ENCODE results near the gene PIKFYVE. TPM values are rescaled to one million over a fixed set of nuclear protein-coding genes. Genes with fewer than 3 reads are reported as not detected.

The PIKFYVE gene
- total and polyA plus RNA-seq, 10 of the 15 experiments (the other 5 are each of a cell fraction or from before 2014, with no cell fraction given) = 5.2 to 41.7 (median 19.6) TPM

GRCh38 chr2:208251098-208251497 lies 15.0 kb upstream of the PIKFYVE start (continued):
- no peak for TF ChIP-seq CHD1 (IDR thresholded peaks at IDR 0.05; ENCODE audit: low read depth, low read length)
- TF ChIP-seq E2F4 (IDR thresholded peaks at IDR 0.05; ENCODE audit: low read depth, low read length) = no peak
- no peak for TF ChIP-seq CREB1 (IDR thresholded peaks at IDR 0.05; ENCODE audit: low read depth)
- no peak for TF ChIP-seq YBX1 (IDR thresholded peaks at IDR 0.05)
- no peak for TF ChIP-seq TARDBP (IDR thresholded peaks at IDR 0.05; ENCODE audit: borderline replicate concordance)
- no peak for TF ChIP-seq ZBTB33 (IDR thresholded peaks at IDR 0.05)

GRCh38 chr2:208252716-208253492 lies 13.2 kb upstream of the PIKFYVE start:
- Histone ChIP-seq H3K36me3 (ENCODE audit: control insufficient read depth in 2 of 2, insufficient read depth in 2 of 2, low read length in 1 of 2) (peaks cover 2 to 16% of the 10 kb centered on the region in 2 experiments; a peak in 3 of 4 replicates), H2AFZ (ENCODE audit: control insufficient read depth, low read depth, low read length) (no peak overlapping the region), H3K4me3 (0 out of 2 replicates have a peak overlapping the region, but pooled peaks have one; percentile 98), H4K20me1 (ENCODE audit: control insufficient read depth, insufficient read depth) (no peaks in the 10 kb centered on the region), H3K4me2 (ENCODE audit: control insufficient read depth, insufficient read depth) (peak overlapping the region; percentile 67), H3K9ac (ENCODE audit: control insufficient read depth, insufficient read depth, low read length) (no peak overlapping the region), H3K27ac (ENCODE audit: control insufficient read depth, insufficient read depth) (no peak overlapping the region), H3K27me3 (replicated peaks in 1 of 2; ENCODE audit: control insufficient read depth in 2 of 2, insufficient read depth in 2 of 2, low read length in 1 of 2) (no peaks in the 10 kb centered on the region), H3K9me3 (replicated peaks; ENCODE audit: control insufficient read depth, insufficient read depth, low read length) (no peaks in the 10 kb centered on the region), H3K79me2 (ENCODE audit: control insufficient read depth, insufficient read depth, low read length) (peaks cover 6% of the 10 kb centered on the region), H3K4me1 (ENCODE audit: control insufficient read depth, insufficient read depth, low read length) (no peaks in the 10 kb centered on the region; the same call in 1 of the 2 replicates)
- DNase-seq (ENCODE audit: low read depth, low spot score) = no peak
- ChIA-PET POLR2A (interaction anchor here (1.0 to 5.1 kb wide), 8 partner anchors 13 to 73 kb away, joined by 3 to 49 read pairs (median 4); partner anchors contain the start of gene PIKFYVE), RAD21 (ENCODE audit: unreplicated experiment) (interaction anchor here (0.9 to 6.5 kb wide), 6 partner anchors 9 to 82 kb away, joined by 3 to 43 read pairs (median 16); partner anchors contain the start of gene PIKFYVE), SMC1A (ENCODE audit: uncharacterized antibody, unreplicated experiment) (interaction anchor here (0.6 to 6.7 kb wide), 9 partner anchors 12 to 102 kb away, joined by 3 to 37 read pairs (median 11); partner anchors contain the start of gene PIKFYVE), CTCF (interaction anchor here (0.6 to 5.6 kb wide), 17 partner anchors 8 to 215 kb away, joined by 3 to 69 read pairs (median 4); partner anchors contain the start of gene PIKFYVE)
- in situ Hi-C loops (cut with MboI) (loop anchor here (10.0 kb wide), 1 partner anchor 628 kb away; the partner anchor contains the start of gene METTL21A), intact Hi-C loops (cut with micrococcal nuclease; ENCODE audit: unreplicated experiment) (no loop called here)
- no peak for ATAC-seq
- TSS peak; percentile 41 for BruUV-seq (replicated peaks)
- 63% methylated on average over 3 of the region's 3 CpGs for WGBS (ENCODE audit: insufficient coverage, insufficient replicate concordance, low lambda C conversion rate, missing lambda C conversion rate)
- FAIRE-seq = no peak
- no peak for TF ChIP-seq FOS (IDR thresholded peaks at IDR 0.05; ENCODE audit: borderline replicate concordance, extremely low read depth, insufficient read length)
- TF ChIP-seq CREM (IDR thresholded peaks at IDR 0.05; ENCODE audit: low read depth) = no peak
- no peak for TF ChIP-seq REST (IDR thresholded peaks at IDR 0.05; ENCODE audit: low read depth, low read length)
- TF ChIP-seq GATAD2B (conservative IDR thresholded peaks at IDR 0.05; ENCODE audit: low read depth) = no peak
- TF ChIP-seq ZNF217 (IDR thresholded peaks at IDR 0.05) = no peak
- TF ChIP-seq SMARCA5 (IDR thresholded peaks at IDR 0.05) = no peak
- no peak for TF ChIP-seq EED (IDR thresholded peaks at IDR 0.05; ENCODE audit: low read depth)
- no peak for TF ChIP-seq JUND (IDR thresholded peaks at IDR 0.05; ENCODE audit: low read depth, low read length)

Data from GM12878 (cell line).